Measurements from ENCODE around the gene RBM20. TPM values are rescaled to one million over a fixed set of nuclear protein-coding genes. Genes with fewer than 3 reads are reported as not detected.

Gene RBM20
- total and polyA plus RNA-seq, 2 of the 4 experiments (the other 2 are of a cell fraction): under 0.01 to 0.15 TPM

DNA sequence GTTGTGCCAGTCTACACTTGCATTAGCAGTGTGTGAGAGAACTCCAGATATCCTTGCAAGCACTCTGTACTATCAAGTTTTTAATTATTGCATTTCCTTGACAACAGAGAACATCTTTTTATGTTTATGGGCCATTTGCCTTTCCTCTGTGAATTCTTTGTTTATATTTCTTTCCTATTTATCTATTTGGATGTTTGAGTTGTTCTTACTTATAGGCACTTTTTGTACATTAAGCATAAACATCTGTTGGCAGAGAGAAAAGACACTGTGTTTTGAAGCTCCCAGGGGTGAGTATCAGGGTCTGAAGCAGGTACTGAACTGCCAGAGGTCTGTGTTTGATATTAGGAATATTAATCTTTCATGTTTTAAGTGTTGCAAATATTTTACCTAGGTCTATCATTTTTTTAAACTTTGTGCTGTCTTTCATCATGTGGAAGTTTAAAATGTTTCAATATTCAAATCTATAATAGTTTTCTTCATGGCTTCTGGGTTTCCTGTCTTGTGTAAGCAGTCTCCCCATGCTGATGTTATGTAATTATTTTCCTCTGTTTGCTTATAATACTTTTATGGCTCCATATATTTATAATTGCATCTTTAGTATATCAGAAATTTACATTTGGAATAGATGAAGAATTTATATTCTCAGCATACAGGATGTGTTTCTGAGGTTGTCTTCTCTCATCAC lies 209.9 kb downstream of the RBM20 start:
- intact Hi-C loops (cut with micrococcal nuclease) (no loop called here), dilution Hi-C loops (cut with HindIII; ENCODE audit: low sequenced_read_pairs, unreplicated experiment) (no loop called here), in situ Hi-C loops (cut with MboI; ENCODE audit: low sequenced_read_pairs) (no loop called here)
- H4K20me1 ChIP-seq (ENCODE audit: insufficient read depth, low read length): no peaks in the 10 kb centered on the region
- H3K18ac ChIP-seq (ENCODE audit: low read depth, low read length): no peak overlapping the region
- H3K4me3 ChIP-seq (ENCODE audit: insufficient read depth, low read depth, low read length): no peak overlapping the region
- H4K91ac ChIP-seq (ENCODE audit: insufficient read depth, low read depth, low read length): no peak overlapping the region
- no peak overlapping the region for H2AK5ac ChIP-seq (ENCODE audit: low read depth, low read length)
- no peak overlapping the region for H2AFZ ChIP-seq (replicated peaks; ENCODE audit: low read length, poor library complexity)
- no peaks in the 10 kb centered on the region for H3K9me3 ChIP-seq (ENCODE audit: control insufficient read depth, insufficient read depth, low read length)
- no peaks in the 10 kb centered on the region; the same call in 1 of the 2 replicates for H3K9me1 ChIP-seq (ENCODE audit: insufficient read depth, low read length)
- H2BK15ac ChIP-seq (ENCODE audit: low read depth, low read length): no peak overlapping the region
- H3K4me2 ChIP-seq (ENCODE audit: low read depth, low read length): no peak overlapping the region
- no peak overlapping the region for H4K5ac ChIP-seq (ENCODE audit: low read depth, low read length)
- no peak overlapping the region for H3K23ac ChIP-seq (ENCODE audit: low read depth, low read length)
- POLR2A ChIA-PET (ENCODE audit: unreplicated experiment): no interaction called here
- no peaks in the 10 kb centered on the region for H3K36me3 ChIP-seq (ENCODE audit: control insufficient read depth, insufficient read depth, low read length)
- no peak overlapping the region for H3K27ac ChIP-seq (ENCODE audit: insufficient read depth, low read length)
- DNase-seq (no peak), ATAC-seq (ENCODE audit: low read depth) (no peak)
- TF ChIP-seq RAD21 (IDR thresholded peaks at IDR 0.05; ENCODE audit: low read length) (no peak), RFX5 (IDR thresholded peaks at IDR 0.05; ENCODE audit: low read depth, low read length) (no peak), CEBPB (IDR thresholded peaks at IDR 0.05; ENCODE audit: low read depth, low read length) (no peak), MAZ (IDR thresholded peaks at IDR 0.05; ENCODE audit: borderline replicate concordance, low read depth, low read length) (no peak)
- H3K4me1 ChIP-seq (ENCODE audit: control insufficient read depth, insufficient read depth, low read length): peaks cover 6% of the 10 kb centered on the region; the same call in 1 of the 2 replicates
- BruUV-seq (replicated peaks): no TSS peak
- H4K8ac ChIP-seq (ENCODE audit: low read depth in 2 of 2, low read length in 2 of 2): no peak overlapping the region
- no peak overlapping the region for H2BK20ac ChIP-seq (ENCODE audit: low read depth, low read length)
- CTCF ChIA-PET: no interaction called here
- H3K79me1 ChIP-seq (ENCODE audit: low read depth in 1 of 2, low read length in 2 of 2): no peaks in the 10 kb centered on the region
- H3K4ac ChIP-seq (ENCODE audit: low read depth, low read length): no peak overlapping the region
- peaks cover 17% of the 10 kb centered on the region for H3K27me3 ChIP-seq (ENCODE audit: control insufficient read depth, insufficient read depth, low read length)
- no peak overlapping the region for H2BK120ac ChIP-seq (ENCODE audit: low read depth, low read length)
- no peak overlapping the region for H3K56ac ChIP-seq (ENCODE audit: extremely low read depth, insufficient read depth, low read length)
- H3K14ac ChIP-seq (replicated peaks; ENCODE audit: low read depth, low read length): no peak overlapping the region
- H2BK5ac ChIP-seq (ENCODE audit: low read depth, low read length, poor library complexity, severe bottlenecking): no peak overlapping the region
- H2AK9ac ChIP-seq (replicated peaks; ENCODE audit: low read depth, low read length, poor library complexity): no peak overlapping the region
- H3K9ac ChIP-seq (ENCODE audit: low read depth, low read length): no peak overlapping the region
